GM12874 (cell line): ENCODE data around the gene RAD51B.

Source experiments
- TF ChIP-seq, protein P1 (sequence below): IDR thresholded peaks from 2 replicates; pipeline ENCODE4 v1.5.1; 2011; ENCODE audit warnings: low read depth, mild to moderate bottlenecking, control low read depth, low read length, moderate library complexity; ENCODE audit not compliant: insufficient read depth

RAD51B gene

GRCh38 chr14:68192935-68193334 is 373.4 kb downstream of the RAD51B start:
- TF ChIP-seq, protein P1, sequence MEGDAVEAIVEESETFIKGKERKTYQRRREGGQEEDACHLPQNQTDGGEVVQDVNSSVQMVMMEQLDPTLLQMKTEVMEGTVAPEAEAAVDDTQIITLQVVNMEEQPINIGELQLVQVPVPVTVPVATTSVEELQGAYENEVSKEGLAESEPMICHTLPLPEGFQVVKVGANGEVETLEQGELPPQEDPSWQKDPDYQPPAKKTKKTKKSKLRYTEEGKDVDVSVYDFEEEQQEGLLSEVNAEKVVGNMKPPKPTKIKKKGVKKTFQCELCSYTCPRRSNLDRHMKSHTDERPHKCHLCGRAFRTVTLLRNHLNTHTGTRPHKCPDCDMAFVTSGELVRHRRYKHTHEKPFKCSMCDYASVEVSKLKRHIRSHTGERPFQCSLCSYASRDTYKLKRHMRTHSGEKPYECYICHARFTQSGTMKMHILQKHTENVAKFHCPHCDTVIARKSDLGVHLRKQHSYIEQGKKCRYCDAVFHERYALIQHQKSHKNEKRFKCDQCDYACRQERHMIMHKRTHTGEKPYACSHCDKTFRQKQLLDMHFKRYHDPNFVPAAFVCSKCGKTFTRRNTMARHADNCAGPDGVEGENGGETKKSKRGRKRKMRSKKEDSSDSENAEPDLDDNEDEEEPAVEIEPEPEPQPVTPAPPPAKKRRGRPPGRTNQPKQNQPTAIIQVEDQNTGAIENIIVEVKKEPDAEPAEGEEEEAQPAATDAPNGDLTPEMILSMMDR, result no peak

DNA sequence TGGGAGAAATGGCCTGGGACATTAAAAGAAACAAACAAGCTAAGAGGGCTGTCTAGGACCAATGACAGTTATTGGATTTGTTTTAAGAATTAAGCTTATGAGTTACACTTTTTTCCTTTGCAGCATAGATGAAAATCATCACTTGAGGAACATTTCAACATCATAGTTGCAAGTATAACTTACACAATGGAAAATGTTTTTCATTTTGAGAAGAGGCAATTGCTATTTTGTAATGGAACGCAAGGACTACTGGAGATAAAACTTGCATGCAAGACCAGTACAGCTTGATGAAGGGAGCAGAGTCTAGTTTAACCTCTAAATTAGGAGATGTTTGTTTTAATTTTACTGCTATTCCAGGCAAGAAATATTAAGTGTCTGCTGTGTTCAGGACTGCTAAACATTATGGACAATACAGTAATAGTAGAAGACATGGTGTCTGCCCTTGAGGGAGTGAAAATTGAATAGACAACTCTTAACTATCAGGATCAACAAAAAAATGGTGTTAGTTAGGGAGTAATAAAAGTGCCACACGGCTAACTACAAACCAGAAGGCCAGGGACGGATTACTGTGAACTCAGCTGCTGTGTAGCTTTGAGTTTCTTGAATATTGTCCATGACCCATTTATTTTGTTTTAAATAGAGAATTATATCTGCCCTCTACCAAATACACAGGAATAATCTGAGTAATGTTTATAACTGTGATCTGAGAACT is 374.5 kb downstream of the RAD51B start:
- TF ChIP-seq, protein P1, result no peak

GRCh38 chr14:68195126-68195525 is 375.5 kb downstream of the RAD51B start:
- TF ChIP-seq, protein P1, result no peak

GRCh38 chr14:68198713-68199495 is 379.3 kb downstream of the RAD51B start:
- TF ChIP-seq, protein P1, result no peak

DNA sequence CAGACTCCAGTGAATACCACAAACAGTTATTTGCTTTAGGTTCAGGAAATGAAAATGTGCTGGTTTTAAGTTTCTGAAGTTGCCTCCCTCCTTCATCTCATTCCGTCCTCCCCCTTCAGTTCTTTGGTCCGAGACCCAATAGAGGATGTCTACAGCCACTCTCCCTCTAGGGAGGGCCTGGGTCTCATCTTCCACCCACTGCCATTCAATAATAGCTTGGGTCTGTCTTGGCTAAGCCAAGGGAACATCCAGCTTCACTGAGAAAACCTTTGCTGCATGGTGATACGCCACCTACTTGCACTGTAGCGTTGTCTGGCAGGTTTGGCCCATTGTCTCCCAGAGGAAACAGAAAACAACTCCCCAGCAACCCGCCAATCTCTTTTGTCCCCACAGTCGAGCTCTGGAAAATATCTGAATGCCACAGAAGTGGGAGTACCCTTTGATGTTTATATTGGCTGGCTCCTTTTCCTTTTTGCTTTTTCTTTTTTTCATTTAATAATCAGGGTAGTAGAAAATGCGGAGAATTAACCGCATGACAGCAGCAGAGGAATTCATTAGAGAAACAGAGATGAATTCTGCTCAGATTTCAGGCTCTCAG is 380.1 kb downstream of the RAD51B start:
- TF ChIP-seq, protein P1, result no peak

GRCh38 chr14:68203871-68204270 is 384.3 kb downstream of the RAD51B start:
- TF ChIP-seq, protein P1, result no peak

- TF ChIP-seq, protein P1, result no peak
These were observed 388.6 kb downstream of the RAD51B start for GRCh38 chr14:68208218-68208617.
